HEK293T (cell line): ENCODE measurements around the gene CT83.

Experiments
- ARNT ChIP-seq: fragments of 450-650 bp; IDR thresholded peaks from 2 replicates; pipeline ENCODE4 v1.6.1; 2017; ENCODE audit warnings: mild to moderate bottlenecking
- BHLHE40 ChIP-seq: fragments of 450-650 bp; IDR thresholded peaks from 2 replicates; pipeline ENCODE4 v1.6.1; 2016; ENCODE audit warnings: mild to moderate bottlenecking, moderate library complexity, borderline replicate concordance
- CTBP1 ChIP-seq: fragments of 450-650 bp; IDR thresholded peaks from 2 replicates; pipeline ENCODE4 v1.6.1; 2016; ENCODE audit warnings: borderline replicate concordance
- ELF4 ChIP-seq: fragments of 450-650 bp; IDR thresholded peaks from 2 replicates; pipeline ENCODE4 v1.6.1; 2017; ENCODE audit warnings: antibody characterized with exemption
- FOXA1 ChIP-seq: fragments of 450-650 bp; IDR thresholded peaks from 2 replicates; pipeline ENCODE4 v1.6.1; 2016; ENCODE audit warnings: mild to moderate bottlenecking
- FOXK2 ChIP-seq: fragments of 450-650 bp; IDR thresholded peaks from 2 replicates; pipeline ENCODE4 v1.6.1; 2016; ENCODE audit warnings: mild to moderate bottlenecking
- FOXM1 ChIP-seq: fragments of 450-650 bp; IDR thresholded peaks from 2 replicates; pipeline ENCODE4 v1.6.1; 2017; ENCODE audit warnings: mild to moderate bottlenecking, borderline replicate concordance
- L3MBTL2 ChIP-seq: fragments of 450-650 bp; conservative IDR thresholded peaks from 2 replicates; pipeline ENCODE4 v1.6.1; 2016; ENCODE audit warnings: mild to moderate bottlenecking
- LEF1 ChIP-seq: fragments of 450-650 bp; IDR thresholded peaks from 2 replicates; pipeline ENCODE4 v1.6.1; 2017; ENCODE audit warnings: mild to moderate bottlenecking, borderline replicate concordance
- NFRKB ChIP-seq: fragments of 450-650 bp; IDR thresholded peaks from 2 replicates; pipeline ENCODE4 v1.6.1; 2016; ENCODE audit warnings: mild to moderate bottlenecking, moderate library complexity
- SP1 ChIP-seq: fragments of 450-650 bp; IDR thresholded peaks from 2 replicates; pipeline ENCODE4 v1.6.1; 2017
- TARDBP ChIP-seq: fragments of 450-650 bp; IDR thresholded peaks from 2 replicates; pipeline ENCODE4 v1.6.1; 2016
- ZNF384 ChIP-seq: fragments of 450-650 bp; IDR thresholded peaks from 2 replicates; pipeline ENCODE4 v1.6.1; 2016
- TF ChIP-seq, protein P1 (sequence below): fragments of 450-650 bp; IDR thresholded peaks from 2 replicates; pipeline ENCODE4 v1.6.1; 2016

DNA sequence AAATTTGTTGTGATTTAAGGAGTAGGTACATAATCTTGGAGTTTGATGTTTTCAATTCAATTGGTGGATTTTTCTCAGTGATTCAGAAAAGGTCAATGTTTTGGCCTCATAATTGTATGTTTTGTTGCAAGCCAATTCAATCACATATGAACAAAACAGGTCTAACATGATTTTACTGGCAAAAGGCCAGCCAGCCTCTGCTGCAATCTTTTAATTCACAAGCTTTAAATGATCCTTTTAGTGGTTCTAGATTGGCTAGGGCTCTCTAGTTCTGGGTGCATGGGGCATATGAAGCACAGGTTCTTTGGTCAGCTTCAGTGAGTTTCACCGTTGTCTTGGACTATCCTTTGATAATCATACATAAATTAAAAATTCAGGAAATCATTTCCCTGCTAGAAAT is 45.6 kb downstream of the CT83 start:
- TF ChIP-seq NFRKB, result no peak
- TF ChIP-seq CTBP1, result no peak
- no peak for TF ChIP-seq FOXK2
- no peak for TF ChIP-seq ELF4
- TF ChIP-seq SP1, result no peak
- no peak for TF ChIP-seq LEF1
- no peak for TF ChIP-seq TARDBP
- TF ChIP-seq, protein P1, sequence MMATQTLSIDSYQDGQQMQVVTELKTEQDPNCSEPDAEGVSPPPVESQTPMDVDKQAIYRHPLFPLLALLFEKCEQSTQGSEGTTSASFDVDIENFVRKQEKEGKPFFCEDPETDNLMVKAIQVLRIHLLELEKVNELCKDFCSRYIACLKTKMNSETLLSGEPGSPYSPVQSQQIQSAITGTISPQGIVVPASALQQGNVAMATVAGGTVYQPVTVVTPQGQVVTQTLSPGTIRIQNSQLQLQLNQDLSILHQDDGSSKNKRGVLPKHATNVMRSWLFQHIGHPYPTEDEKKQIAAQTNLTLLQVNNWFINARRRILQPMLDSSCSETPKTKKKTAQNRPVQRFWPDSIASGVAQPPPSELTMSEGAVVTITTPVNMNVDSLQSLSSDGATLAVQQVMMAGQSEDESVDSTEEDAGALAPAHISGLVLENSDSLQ, result no peak
- no peak for TF ChIP-seq FOXM1
- no peak for TF ChIP-seq ZNF384
- no peak for TF ChIP-seq L3MBTL2
- TF ChIP-seq FOXA1, result no peak
- TF ChIP-seq BHLHE40, result no peak
- no peak for TF ChIP-seq ARNT
